Renal pelvis (tissue), 4 donors: ENCODE measurements around the gene TFPT. TPM values are rescaled to one million over a fixed set of nuclear protein-coding genes. Genes with fewer than 3 reads are reported as not detected.
A peak's percentile ranks its signal among the peaks of the same experiment; 100 is the strongest.

Experiments
- DNase-seq: peaks from one replicate; pipeline ENCODE4 v3.0.0-alpha.2; 2013
- polyA plus RNA-seq, 3 donors: library from polyadenylated mRNA; unstranded; fragments of 120-200 nt; gene quantifications; one replicate each; pipeline ENCODE4 v1.2.1, GENCODE V29; 2013; ENCODE audit not compliant: insufficient read length in 3 of 3

Gene TFPT
- polyA plus RNA-seq, 3 donors: 18.2 to 22.2 (median 21.9) TPM

DNA sequence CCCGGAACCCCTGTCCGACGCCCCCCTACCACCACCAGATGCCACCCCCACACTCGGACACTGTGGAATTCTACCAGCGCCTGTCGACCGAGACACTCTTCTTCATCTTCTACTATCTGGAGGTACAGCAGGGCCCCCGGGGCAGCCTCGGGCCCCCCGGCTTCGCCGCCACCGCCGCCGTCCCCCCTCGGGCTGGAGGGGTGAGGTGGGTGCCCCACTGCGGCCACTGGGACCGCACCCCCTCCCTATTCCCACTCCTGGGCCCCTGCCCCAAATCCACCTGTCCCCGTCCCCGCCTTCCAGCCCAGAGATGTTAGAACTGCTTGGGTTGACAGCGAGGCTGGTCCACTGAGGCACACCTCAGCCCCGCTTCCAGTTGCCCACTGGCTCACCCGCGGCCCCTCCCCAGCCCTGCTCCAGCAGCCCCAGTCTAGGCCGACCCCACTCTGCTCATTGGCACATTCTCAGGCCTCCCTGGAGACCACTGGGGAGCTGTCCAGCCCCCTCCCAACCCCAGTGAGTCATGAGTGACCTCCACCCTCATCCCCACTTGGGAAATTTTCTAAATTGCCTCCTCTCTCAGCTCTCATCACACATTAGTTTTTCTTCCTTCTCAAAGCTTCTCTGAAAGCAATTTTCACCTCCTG, 37.5 kb upstream of the TFPT start:
- DNase-seq: no peak

DNA sequence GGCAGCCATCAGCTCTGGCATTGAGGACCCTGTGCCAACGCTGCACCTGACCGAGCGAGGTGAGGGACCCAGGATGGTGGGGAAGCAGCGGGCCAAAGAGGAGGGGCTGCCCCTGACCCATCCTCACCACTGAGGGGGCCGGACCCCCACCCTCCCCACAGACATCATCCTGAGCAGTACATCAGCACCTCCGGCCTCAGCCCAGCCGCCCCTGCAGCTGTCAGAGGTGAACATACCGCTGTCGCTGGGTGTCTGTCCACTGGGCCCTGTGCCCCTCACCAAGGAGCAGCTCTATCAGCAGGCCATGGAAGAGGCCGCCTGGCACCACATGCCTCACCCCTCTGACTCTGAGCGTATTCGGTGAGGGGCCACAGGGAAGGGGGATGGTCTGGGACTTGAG, 36.8 kb upstream of the TFPT start:
- DNase-seq: no peak

DNA sequence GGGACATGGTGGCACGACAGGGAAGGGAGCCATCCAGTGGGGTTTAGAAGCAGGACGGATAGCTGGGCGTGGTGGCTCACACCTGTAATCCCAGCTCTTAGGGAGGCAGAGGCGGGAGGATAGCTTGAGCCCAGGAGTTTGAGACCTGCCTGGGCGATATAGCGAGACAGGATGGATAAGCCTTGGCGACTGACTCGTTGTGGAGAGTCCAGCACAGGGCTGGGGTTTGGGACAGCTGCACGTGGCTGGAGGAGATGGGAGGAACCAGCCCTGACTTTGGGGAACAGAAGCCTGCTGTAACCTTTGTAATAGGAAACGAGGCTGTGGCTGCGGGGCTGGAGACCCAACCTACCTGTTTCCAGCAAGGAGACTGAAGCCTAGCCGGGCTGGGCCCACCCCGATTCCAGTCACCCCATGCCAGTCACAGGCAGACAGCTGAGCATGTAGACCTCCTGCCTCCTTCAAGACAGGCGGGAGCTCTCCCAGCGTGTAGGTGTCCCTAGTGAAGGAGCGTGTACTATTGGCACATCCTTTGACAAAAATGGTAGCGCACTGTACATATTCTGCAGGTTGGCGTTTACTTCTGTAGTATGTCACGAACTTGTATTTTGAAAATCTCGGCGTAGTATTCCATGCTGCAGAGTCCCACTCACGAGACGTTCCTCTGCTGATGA, 36.0 kb upstream of the TFPT start:
- no peak for DNase-seq

DNA sequence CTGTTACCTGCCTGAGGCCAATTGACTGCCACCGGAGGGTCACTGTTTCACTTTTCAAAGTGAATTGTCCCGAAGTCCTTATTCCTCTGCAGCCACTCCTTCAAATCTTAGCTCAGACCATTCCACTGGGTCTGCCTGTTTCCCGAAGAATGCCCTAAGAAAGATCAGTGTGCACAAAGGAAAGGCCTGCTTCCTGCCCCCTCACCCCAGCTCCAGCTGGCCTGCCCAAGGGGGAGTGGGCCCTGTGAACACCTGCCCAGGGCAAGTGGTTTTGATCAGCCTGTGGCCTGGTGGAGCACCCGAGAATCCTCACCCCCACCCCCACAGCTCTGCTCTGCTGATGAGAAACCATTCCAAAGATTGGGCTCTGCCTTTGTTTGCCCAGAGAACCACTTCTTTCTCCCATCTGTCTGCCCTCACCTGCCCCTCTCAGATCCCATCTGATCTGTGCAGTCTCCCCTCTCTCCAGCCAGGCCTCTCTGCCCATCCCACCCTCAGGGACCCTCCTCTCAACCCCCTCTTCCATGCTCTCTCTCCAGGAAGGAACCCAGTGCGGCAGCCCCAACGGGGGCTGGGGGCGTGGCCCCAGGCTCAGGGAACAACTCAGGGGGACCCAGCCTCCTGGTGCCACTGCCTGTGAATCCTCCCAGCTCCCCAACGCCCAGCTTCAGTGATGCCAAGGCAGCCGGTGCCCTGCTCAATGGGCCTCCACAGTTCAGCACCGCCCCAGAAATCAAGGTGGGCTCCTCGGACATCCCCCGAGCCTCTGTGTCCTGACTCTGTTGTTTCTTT, 33.8 kb upstream of the TFPT start:
- no peak for DNase-seq

DNA sequence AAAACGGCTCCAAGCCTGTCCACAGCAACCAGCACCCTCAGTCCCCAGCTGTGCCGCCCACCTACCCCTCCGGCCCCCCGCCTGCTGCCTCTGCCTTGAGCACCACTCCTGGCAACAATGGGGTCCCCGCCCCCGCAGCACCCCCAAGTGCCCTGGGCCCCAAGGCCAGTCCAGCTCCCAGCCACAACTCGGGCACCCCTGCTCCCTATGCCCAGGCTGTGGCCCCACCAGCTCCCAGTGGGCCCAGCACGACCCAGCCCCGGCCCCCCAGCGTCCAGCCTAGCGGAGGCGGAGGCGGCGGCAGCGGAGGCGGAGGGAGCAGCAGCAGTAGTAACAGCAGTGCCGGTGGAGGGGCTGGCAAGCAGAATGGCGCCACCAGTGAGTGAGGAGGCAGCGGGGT, 32.7 kb upstream of the TFPT start:
- no peak for DNase-seq

DNA sequence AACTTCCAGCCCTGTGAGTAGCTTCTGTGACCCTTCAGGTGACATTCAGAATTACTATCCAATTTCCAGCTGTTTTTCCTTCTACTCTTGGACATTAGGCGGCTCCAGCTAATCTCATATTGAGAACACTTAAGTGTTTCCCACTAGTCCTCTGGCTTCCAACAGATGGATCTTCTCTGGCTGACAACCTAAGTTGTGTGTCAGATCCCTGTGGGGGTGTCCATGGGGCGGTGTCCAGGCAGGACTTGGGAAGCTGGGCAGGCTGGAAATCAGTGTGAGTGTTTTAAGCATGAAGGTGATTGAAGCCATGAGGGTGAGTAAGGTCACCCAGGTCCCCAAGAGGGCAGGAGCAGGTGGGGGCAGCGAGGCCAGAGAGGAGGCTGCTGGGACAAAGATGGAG, 32.2 kb upstream of the TFPT start:
- peak; percentile 70 for DNase-seq

DNA sequence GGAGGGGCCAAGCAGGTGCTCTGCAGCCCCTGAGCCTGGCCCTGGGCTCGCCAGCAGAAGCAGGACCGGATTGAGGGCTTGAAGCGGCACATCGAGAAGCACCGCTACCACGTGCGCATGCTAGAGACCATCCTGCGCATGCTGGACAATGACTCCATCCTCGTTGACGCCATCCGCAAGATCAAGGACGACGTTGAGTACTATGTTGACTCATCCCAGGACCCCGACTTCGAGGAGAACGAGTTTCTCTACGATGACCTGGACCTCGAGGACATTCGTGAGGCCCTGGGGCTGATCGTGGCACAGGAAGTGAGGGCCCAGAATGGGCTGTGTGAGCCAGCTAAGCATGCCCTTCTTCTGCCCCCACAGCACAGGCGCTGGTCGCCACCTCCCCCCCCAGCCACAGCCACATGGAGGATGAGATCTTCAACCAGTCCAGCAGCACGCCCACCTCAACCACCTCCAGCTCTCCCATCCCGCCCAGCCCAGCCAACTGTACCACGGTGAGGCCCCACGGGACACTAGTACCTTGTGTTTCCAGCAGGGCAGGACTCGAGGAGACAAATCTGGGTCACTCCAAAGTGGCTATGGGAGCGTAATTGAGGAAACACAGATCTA, 30.2 kb upstream of the TFPT start:
- DNase-seq: no peak

DNA sequence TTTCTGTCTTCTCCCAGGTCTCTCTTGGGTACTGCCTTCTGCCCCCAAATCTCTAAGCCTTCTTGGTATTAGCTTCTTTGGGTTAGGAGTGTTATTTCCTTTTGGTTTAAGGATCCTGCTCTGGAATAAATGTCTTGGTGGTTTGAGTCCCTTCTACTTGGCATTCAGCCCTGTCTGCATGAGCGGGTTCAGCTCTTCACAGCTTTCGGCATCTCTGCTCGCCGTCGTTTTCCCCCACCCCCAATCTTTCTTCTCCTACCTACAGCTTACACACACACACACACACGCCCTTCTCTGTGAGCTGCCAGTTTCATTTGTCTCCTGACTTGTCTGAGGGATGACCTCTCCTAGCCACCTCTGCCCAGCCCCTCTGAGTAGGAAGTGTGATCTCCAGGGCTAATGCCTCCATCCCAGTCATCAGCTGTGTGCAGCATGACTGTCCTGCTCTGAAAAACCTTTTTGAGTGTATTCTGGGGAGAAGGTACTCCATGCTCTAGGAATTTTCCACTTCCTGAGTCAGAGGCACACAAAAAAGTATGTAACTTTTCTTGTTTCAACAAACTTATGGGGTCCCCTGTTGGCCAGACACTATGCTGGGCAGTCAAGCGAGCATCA, 26.8 kb upstream of the TFPT start:
- no peak for DNase-seq

DNA sequence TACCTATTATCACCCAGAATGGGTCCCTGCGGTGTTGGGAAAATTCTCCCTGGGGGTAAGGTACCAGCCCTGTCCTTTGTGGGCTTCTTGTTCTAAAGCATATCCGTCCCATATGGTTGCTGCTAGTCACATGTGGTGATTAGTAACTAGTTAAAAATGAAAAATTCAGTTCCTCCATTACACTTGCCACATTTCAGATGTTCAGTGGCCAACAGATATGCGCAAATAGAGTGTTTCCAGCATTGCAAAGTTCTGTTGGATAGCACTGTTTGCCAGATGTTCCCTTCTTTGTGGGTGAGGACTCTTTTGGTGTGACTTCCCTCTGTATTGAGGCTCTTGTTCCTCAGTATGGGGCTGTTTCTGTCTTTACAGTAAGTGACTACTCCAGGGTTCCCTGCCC, 25.9 kb upstream of the TFPT start:
- DNase-seq: no peak

DNA sequence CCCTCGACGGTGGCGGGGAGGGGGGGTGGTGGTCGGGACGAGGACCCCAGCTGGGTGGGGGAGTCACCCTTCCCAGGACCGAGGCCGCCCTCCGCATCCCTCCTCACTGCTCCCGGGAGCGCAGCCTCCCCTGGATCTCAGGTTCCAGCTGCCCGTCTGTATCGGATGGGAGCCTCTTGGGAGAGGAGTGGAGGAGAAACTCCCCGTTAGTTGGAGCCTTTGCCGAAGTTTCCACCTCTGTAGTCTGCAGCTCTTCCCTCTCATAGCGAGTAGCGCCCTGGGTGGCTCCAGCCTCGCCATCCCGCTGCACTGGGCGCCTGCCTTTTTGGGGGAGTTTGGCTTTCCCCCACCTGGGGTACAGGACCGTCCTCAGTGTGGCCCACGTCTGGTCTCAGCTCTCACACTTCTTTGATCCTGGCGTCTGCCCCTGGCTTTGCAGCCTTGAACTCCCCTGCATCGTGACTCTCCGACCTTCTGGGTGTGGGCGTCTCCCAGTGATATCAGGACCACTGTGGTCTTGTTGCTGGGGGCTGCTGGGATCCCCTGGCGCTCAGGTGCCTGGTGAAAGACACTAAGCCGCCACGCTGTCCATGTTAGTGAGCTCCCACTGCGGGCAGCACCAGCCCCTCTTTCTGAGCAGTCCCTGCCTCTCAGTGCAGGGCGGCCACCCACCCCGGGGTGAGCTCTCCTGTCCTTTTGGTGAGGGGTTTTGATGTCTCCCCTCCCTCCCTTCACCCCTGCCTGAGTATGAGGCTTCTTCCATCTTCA, 23.2 kb upstream of the TFPT start:
- no peak for DNase-seq

DNA sequence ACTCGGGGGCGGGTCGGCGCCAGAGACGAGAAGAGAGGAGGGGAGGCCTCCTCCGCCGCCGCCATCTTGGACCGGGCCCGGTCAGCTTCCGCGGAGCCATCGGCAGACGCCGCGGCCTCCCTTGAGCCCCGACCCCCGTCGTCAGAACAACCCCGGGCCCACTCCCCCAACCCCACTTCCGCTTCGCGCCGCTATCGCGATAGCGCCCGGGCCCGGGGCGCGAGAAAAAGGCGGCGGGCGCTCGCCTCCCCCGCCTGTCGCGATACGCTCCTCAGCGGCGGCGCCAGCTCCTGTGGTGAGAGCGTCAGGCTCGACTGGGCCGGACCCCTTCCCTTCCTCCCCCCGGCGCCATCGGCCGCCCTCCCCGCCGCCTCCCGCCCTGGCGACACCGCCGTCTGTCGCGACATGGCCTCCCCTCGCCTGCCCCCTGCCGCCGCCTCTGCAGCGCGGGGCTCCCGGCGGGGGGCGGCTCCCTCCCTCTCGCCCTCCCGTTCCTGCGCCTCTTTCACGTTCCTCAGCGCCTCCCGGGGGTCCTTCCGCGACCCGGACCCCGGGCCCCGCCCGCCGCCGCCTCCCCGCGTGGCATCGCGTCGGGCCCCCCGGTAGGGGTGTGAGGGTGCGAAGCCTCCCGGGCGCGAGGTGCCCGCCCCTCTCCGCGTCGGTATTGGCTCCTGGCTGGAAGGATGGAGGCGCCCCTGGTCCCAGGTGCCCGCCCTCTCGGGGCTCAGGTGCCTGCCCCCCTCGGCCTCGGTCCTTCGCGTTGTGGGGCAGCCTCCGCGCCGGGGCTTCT, 22.4 kb upstream of the TFPT start, which contains the start of gene CNOT3:
TSS of gene CNOT3 (plus strand) at position 64 of the 790 bp plus-strand sequence. CDS start 5,217 bp downstream, outside the sequence.
- no peak for DNase-seq

DNA sequence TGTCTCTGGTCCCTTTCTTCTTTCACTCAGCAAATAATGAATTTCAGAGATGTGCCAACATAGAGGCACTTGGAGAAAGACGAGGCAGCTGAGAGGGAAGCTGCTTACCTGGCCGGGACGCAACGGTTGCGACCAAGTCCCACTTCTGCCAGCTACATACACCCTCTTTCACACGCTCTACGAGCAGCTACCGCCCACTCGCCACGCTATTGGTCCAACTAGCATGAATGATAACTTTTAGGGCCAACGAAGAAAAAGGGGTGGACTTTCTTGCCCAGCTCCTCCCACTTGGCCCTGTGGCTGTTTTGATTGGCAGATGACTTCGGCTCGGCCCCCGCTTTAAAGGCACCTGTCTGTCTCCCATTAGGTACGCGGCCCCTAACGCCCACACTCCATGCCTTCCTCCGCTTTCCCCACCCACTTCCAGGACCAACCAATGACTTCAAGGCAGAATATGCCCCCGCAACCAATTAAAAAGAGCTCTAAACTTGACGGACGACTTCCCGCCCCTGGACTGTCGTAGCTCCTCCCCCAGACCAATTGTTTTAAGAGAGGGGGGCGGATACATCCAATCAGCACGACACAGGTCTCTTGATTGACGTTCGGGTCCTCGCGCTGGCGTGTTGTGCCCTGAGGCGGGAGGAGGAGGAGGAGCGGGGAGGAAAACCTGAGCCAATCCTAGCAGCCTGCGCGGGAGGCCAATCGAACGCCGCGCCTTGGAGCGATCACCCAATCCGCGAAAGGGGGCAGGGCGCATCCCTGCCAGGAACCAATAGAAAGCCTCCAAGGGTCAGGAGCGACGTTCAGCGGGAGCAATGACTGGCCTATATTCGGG, 21.6 kb upstream of the TFPT start:
- peak; percentile 100 for DNase-seq

DNA sequence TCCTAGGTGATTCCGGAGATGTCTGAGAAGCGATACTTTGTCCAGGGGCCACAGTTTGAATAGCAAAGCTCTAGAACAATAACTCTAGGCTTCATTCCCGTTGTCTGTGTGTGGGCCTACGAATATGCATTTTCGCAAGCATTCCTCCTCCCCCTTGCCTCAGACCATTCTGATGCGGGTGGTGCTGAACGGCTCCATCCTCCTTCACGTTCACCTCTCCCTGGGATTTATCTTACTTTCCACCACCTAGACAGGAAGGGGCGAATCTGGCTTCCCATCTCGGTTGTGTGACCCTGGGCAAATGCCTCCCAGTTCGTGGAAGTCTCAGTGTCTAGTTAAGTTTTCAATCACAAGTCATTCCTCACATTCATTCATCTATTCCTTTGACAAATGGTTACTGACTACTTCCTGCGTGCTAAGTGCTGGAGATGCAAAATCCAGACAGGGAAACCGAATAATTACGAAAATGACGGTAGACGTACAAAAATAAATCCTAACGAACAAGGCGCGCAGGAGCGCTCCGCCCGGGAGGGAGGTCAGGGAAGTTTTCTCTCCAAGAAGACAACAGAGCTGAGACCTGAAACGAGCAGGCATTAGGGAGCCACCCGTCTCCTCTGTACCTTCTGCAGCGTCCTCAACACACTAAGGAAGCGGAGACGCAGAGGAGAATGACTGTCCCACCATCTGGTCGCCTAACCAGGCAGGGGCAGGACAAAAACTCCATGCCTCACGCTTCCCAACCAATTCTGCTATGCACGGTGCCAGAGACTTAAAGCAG, 20.8 kb upstream of the TFPT start:
- DNase-seq: no peak

DNA sequence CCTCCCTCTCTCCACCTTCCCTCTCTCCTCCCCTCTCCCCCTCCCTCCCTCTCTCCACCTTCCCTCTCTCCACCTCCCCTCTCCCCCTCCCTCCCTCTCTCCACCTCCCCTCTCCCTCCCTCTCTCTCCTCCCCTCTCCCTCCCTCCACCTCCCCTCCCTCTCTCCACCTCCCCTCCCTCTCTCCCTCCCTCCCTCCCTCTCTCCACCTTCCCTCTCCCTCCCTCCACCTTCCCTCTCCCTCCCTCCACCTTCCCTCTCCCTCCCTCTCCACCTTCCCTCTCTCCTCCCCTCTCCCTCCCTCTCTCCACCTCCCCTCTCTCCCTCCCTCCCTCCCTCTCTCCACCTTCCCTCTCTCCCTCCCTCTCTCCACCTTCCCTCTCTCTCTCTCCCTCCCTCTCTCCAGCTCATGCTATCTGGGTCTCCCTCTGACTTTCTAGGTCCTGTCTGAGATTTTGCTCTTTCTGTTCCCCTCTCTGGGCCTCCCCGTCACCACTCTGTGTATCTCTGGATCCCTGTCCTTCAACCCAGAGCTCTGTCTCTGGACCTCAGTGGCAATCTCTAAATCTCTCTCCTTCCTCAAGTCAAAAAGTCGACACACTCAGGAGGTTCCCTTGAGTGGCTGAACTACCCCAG, 18.6 kb upstream of the TFPT start:
- DNase-seq: no peak

DNA sequence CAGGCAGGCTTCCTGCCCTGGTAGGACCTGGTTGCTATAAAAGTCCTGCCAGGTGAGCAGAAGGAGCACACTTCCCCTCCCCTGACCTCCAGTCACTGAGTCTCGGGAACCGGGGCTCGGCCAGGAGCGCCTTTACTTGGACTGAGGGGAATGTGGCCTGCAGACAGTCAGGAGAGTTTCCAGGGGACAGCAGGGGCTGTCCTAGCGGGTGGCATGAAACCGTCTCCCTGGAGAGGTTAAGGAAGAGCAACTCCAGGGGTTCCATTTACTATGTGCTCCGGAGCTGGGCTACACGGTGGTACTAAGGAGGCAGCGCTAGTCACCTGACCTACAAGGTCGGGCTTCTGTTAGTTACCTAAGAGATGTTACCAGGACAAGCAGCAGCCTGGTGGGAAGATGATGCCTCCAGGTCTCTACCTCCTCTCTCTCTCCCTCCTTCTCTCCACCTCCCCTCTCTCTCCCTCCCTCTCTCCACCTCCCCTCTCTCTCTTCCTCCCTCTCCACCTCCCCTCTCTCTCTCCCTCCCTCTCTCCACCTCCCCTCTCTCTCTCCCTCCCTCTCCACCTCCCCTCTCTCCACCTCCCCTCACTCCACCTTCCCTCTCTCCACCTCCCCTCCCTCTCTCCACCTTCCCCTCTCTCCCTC, 18.0 kb upstream of the TFPT start:
- peak; percentile 46 for DNase-seq

DNA sequence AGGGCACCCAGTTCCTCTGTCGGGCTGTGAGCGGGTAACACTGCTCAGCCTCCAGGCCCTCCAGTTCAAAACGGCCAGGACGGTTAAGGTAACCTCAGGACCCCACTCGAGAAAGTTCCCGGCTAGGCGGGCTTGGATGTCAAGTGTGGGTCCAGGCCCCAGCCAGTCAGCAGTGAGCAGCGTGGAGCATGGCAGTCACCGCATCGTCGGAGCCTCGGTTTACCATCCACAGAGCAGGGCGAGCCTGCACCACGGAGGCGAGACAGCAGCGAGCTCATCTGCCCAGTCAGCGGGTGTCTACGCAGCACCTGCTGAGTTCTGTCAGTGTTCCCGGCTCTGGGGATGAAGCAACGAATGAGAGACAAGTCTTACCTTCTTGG, 14.2 kb upstream of the TFPT start:
- no peak for DNase-seq

DNA sequence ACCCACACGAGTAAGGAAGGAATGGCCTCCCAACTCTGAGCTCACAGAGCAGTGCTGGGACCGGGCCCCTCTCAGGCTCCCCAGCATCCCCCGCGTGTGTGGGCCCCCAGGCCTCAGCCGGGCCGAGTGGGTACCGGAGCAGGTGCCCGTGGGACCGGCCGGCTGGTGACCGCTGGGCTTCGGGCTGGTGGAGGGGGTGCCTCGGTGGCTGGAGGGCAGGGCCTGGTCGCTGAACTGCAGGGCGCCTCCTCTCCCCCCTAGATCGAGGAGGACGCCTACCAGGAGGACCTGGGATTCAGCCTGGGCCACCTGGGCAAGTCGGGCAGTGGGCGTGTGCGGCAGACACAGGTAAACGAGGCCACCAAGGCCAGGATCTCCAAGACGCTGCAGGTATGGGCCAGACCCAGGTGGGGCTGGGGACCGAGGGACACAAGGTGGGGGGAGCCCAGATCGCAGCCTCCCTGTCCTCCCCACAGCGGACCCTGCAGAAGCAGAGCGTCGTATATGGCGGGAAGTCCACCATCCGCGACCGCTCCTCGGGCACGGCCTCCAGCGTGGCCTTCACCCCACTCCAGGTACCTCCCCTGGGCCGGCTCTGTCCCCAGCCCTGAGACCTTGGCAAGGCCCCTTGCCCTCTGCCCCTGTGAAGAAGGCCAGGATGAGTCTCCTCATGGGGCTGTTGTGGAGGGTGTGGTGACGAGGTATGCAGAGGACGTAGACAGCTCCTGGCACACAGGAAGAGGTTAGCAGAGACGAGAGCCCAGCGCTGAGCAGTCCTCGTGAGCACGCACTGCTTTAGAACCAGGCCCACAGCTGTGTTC, 13.5 kb upstream of the TFPT start:
- no peak for DNase-seq
